ENCODE results near the gene SAAL1. TPM values are rescaled to one million over a fixed set of nuclear protein-coding genes. Genes with fewer than 3 reads are reported as not detected.

Gene SAAL1
- polyA plus RNA-seq, 1 donor (not counting 4 experiments of a cell fraction or from before 2014, with no cell fraction given) = 28.3 TPM

GRCh38 chr11:18093959-18094358, 11.9 kb downstream of the SAAL1 start:
- H3K9me3 ChIP-seq (ENCODE audit: control insufficient read depth, low read depth, low read length) = no peaks in the 10 kb centered on the region
- H2AFZ ChIP-seq (ENCODE audit: control insufficient read depth, low read length) = no peak overlapping the region
- no peak for TF ChIP-seq EZH2 (IDR thresholded peaks at IDR 0.05; ENCODE audit: low read length)
- TF ChIP-seq CTCF (optimal IDR thresholded peaks at IDR 0.05 in 1 of 3, IDR thresholded peaks at IDR 0.05 in 1 of 3, conservative IDR thresholded peaks at IDR 0.05 in 1 of 3; ENCODE audit: extremely low read depth in 1 of 3, insufficient read depth in 2 of 3, low read length in 3 of 3) = no peak
- H3K4me2 ChIP-seq (ENCODE audit: control insufficient read depth, extremely low read depth, insufficient read depth, low read depth, low read length) = no peak overlapping the region
- H3K79me2 ChIP-seq (ENCODE audit: control insufficient read depth, insufficient read depth, low read length) = no peaks in the 10 kb centered on the region
- no peak overlapping the region for H3K9ac ChIP-seq (ENCODE audit: control insufficient read depth, extremely low read depth, insufficient read depth, low read length)
- FAIRE-seq (no peak), DNase-seq (ENCODE audit: low read depth, low spot score) (no peak)
- H3K27ac ChIP-seq (ENCODE audit: control insufficient read depth, insufficient read depth, low read length) = no peak overlapping the region
- H3K4me1 ChIP-seq (ENCODE audit: control insufficient read depth, extremely low read depth, insufficient read depth, low read length) = peaks cover 2% of the 10 kb centered on the region
- no peaks in the 10 kb centered on the region for H4K20me1 ChIP-seq (ENCODE audit: control insufficient read depth, extremely low read depth, insufficient read depth, low read length)
- no peaks in the 10 kb centered on the region for H3K27me3 ChIP-seq (ENCODE audit: control insufficient read depth, extremely low read depth, insufficient read depth, low read length)
- dilution Hi-C loops (cut with MboI; ENCODE audit: extremely low pct_ligation_motif_present, low sequenced_read_pairs) = no loop called here
- no peaks in the 10 kb centered on the region for H3K9me1 ChIP-seq (ENCODE audit: control insufficient read depth, extremely low read depth, insufficient read depth, low read length)
- H3K4me3 ChIP-seq (ENCODE audit: control insufficient read depth in 2 of 3, extremely low read depth in 1 of 3, insufficient read depth in 2 of 3, low read depth in 1 of 3, low read length in 3 of 3) = no peak overlapping the region
- peaks cover 8 to 14% of the 10 kb centered on the region in 2 experiments for H3K36me3 ChIP-seq (ENCODE audit: control insufficient read depth in 2 of 2, extremely low read depth in 1 of 2, insufficient read depth in 2 of 2, low read length in 2 of 2)

GRCh38 chr11:18091731-18092130, 14.2 kb downstream of the SAAL1 start:
- Histone ChIP-seq H3K79me2 (ENCODE audit: control insufficient read depth, insufficient read depth, low read length) (no peaks in the 10 kb centered on the region), H3K4me2 (ENCODE audit: control insufficient read depth, extremely low read depth, insufficient read depth, low read depth, low read length) (no peak overlapping the region), H3K27me3 (ENCODE audit: control insufficient read depth, extremely low read depth, insufficient read depth, low read length) (no peaks in the 10 kb centered on the region), H3K36me3 (ENCODE audit: control insufficient read depth in 2 of 2, extremely low read depth in 1 of 2, insufficient read depth in 2 of 2, low read length in 2 of 2) (peaks cover 12 to 24% of the 10 kb centered on the region in 2 experiments), H4K20me1 (ENCODE audit: control insufficient read depth, extremely low read depth, insufficient read depth, low read length) (no peaks in the 10 kb centered on the region), H3K9me3 (ENCODE audit: control insufficient read depth, low read depth, low read length) (no peaks in the 10 kb centered on the region), H2AFZ (ENCODE audit: control insufficient read depth, low read length) (no peak overlapping the region), H3K4me3 (ENCODE audit: control insufficient read depth in 2 of 3, extremely low read depth in 1 of 3, insufficient read depth in 2 of 3, low read depth in 1 of 3, low read length in 3 of 3) (no peak overlapping the region), H3K9me1 (ENCODE audit: control insufficient read depth, extremely low read depth, insufficient read depth, low read length) (no peaks in the 10 kb centered on the region), H3K9ac (ENCODE audit: control insufficient read depth, extremely low read depth, insufficient read depth, low read length) (no peak overlapping the region), H3K4me1 (ENCODE audit: control insufficient read depth, extremely low read depth, insufficient read depth, low read length) (peaks cover 2% of the 10 kb centered on the region), H3K27ac (ENCODE audit: control insufficient read depth, insufficient read depth, low read length) (no peak overlapping the region)
- no peak for FAIRE-seq
- TF ChIP-seq EZH2 (IDR thresholded peaks at IDR 0.05; ENCODE audit: low read length) = no peak
- DNase-seq (ENCODE audit: low read depth, low spot score) = no peak
- dilution Hi-C loops (cut with MboI; ENCODE audit: extremely low pct_ligation_motif_present, low sequenced_read_pairs) = no loop called here

- Histone ChIP-seq H3K27me3 (ENCODE audit: control insufficient read depth, extremely low read depth, insufficient read depth, low read length) (no peaks in the 10 kb centered on the region), H4K20me1 (ENCODE audit: control insufficient read depth, extremely low read depth, insufficient read depth, low read length) (no peaks in the 10 kb centered on the region), H3K4me2 (ENCODE audit: control insufficient read depth, extremely low read depth, insufficient read depth, low read depth, low read length) (no peak overlapping the region), H3K9ac (ENCODE audit: control insufficient read depth, extremely low read depth, insufficient read depth, low read length) (no peak overlapping the region), H3K4me1 (ENCODE audit: control insufficient read depth, extremely low read depth, insufficient read depth, low read length) (peaks cover 2% of the 10 kb centered on the region), H3K36me3 (ENCODE audit: control insufficient read depth in 2 of 2, extremely low read depth in 1 of 2, insufficient read depth in 2 of 2, low read length in 2 of 2) (peaks cover 15 to 18% of the 10 kb centered on the region in 2 experiments), H3K9me1 (ENCODE audit: control insufficient read depth, extremely low read depth, insufficient read depth, low read length) (no peaks in the 10 kb centered on the region), H3K4me3 (ENCODE audit: control insufficient read depth in 2 of 3, extremely low read depth in 1 of 3, insufficient read depth in 2 of 3, low read depth in 1 of 3, low read length in 3 of 3) (no peak overlapping the region), H3K9me3 (ENCODE audit: control insufficient read depth, low read depth, low read length) (no peaks in the 10 kb centered on the region), H2AFZ (ENCODE audit: control insufficient read depth, low read length) (no peak overlapping the region), H3K27ac (ENCODE audit: control insufficient read depth, insufficient read depth, low read length) (no peak overlapping the region), H3K79me2 (ENCODE audit: control insufficient read depth, insufficient read depth, low read length) (no peaks in the 10 kb centered on the region)
- FAIRE-seq = no peak
- DNase-seq (ENCODE audit: low read depth, low spot score) = no peak
- TF ChIP-seq CTCF (optimal IDR thresholded peaks at IDR 0.05 in 1 of 3, IDR thresholded peaks at IDR 0.05 in 1 of 3, conservative IDR thresholded peaks at IDR 0.05 in 1 of 3; ENCODE audit: extremely low read depth in 1 of 3, insufficient read depth in 2 of 3, low read length in 3 of 3) (no peak), EZH2 (IDR thresholded peaks at IDR 0.05; ENCODE audit: low read length) (no peak)
- dilution Hi-C loops (cut with MboI; ENCODE audit: extremely low pct_ligation_motif_present, low sequenced_read_pairs) = no loop called here
Observed at GRCh38 chr11:18088966-18089365, 16.9 kb downstream of the SAAL1 start.

Measured in keratinocyte (primary cell).